Measurements from ENCODE around the gene ACP1. TPM values are rescaled to one million over a fixed set of nuclear protein-coding genes. Genes with fewer than 3 reads are reported as not detected.

Gene ACP1
- total RNA-seq, 1 donor from 2014 or later, result 81.4 TPM

- no peak for DNase-seq (ENCODE audit: extremely low spot score, unreplicated experiment)
- peaks cover 2% of the 10 kb centered on the region for H3K9me3 Mint-ChIP-seq (ENCODE audit: unreplicated experiment)
- peak within 1 kb of the TSS; percentile 88 for H3K4me3 Mint-ChIP-seq (ENCODE audit: unreplicated experiment)
- H3K27ac Mint-ChIP-seq (ENCODE audit: unreplicated experiment), result peak within 1 kb of the TSS; percentile 95
- H3K36me3 Mint-ChIP-seq (ENCODE audit: unreplicated experiment), result peaks cover 25% of the 10 kb centered on the region
- H3K4me1 Mint-ChIP-seq (ENCODE audit: unreplicated experiment), result peaks cover 29% of the 10 kb centered on the region
- no peaks in the 10 kb centered on the region for H3K27me3 Mint-ChIP-seq (ENCODE audit: unreplicated experiment)
- TF ChIP-seq CTCF (IDR thresholded peaks at IDR 0.05), result no peak
Measured at GRCh38 chr2:263774-264492, 814 bp upstream of the ACP1 start, which contains the start of gene SH3YL1. SH3YL1 (minus strand) TSS chr2:264032; CDS start chr2:263984, 48 bp downstream.

- peaks cover 36% of the 10 kb centered on the region for H3K4me1 Mint-ChIP-seq (ENCODE audit: unreplicated experiment)
- no peaks in the 10 kb centered on the region for H3K27me3 Mint-ChIP-seq (ENCODE audit: unreplicated experiment)
- no peak overlapping the region for H3K27ac Mint-ChIP-seq (ENCODE audit: unreplicated experiment)
- no peak for DNase-seq (ENCODE audit: extremely low spot score, unreplicated experiment)
- peaks cover 8% of the 10 kb centered on the region for H3K36me3 Mint-ChIP-seq (ENCODE audit: unreplicated experiment)
- H3K4me3 Mint-ChIP-seq (ENCODE audit: unreplicated experiment), result no peak overlapping the region
- no peak for TF ChIP-seq CTCF (IDR thresholded peaks at IDR 0.05)
- no peaks in the 10 kb centered on the region for H3K9me3 Mint-ChIP-seq (ENCODE audit: unreplicated experiment)
Measured at GRCh38 chr2:268323-268722, 3.6 kb downstream of the ACP1 start.

GRCh38 chr2:269356-270030 lies 4.7 kb downstream of the ACP1 start:
- Mint-ChIP-seq H3K27me3 (ENCODE audit: unreplicated experiment) (no peaks in the 10 kb centered on the region), H3K27ac (ENCODE audit: unreplicated experiment) (no peak overlapping the region), H3K4me3 (ENCODE audit: unreplicated experiment) (no peak overlapping the region), H3K9me3 (ENCODE audit: unreplicated experiment) (no peaks in the 10 kb centered on the region), H3K4me1 (ENCODE audit: unreplicated experiment) (peaks cover 33% of the 10 kb centered on the region), H3K36me3 (ENCODE audit: unreplicated experiment) (peaks cover 8% of the 10 kb centered on the region)
- DNase-seq (ENCODE audit: extremely low spot score, unreplicated experiment), result no peak
- TF ChIP-seq CTCF (IDR thresholded peaks at IDR 0.05), result no peak

GRCh38 chr2:270861-271260 lies 6.1 kb downstream of the ACP1 start:
- no peak for TF ChIP-seq CTCF (IDR thresholded peaks at IDR 0.05)
- Mint-ChIP-seq H3K27me3 (ENCODE audit: unreplicated experiment) (no peaks in the 10 kb centered on the region), H3K36me3 (ENCODE audit: unreplicated experiment) (peaks cover 8% of the 10 kb centered on the region), H3K4me1 (ENCODE audit: unreplicated experiment) (peaks cover 27% of the 10 kb centered on the region), H3K9me3 (ENCODE audit: unreplicated experiment) (no peaks in the 10 kb centered on the region), H3K27ac (ENCODE audit: unreplicated experiment) (no peak overlapping the region), H3K4me3 (ENCODE audit: unreplicated experiment) (no peak overlapping the region)
- no peak for DNase-seq (ENCODE audit: extremely low spot score, unreplicated experiment)

- Mint-ChIP-seq H3K4me1 (ENCODE audit: unreplicated experiment) (peaks cover 17% of the 10 kb centered on the region), H3K27ac (ENCODE audit: unreplicated experiment) (no peak overlapping the region)
- TF ChIP-seq CTCF (IDR thresholded peaks at IDR 0.05), result no peak
Measured at GRCh38 chr2:271917-272316, 7.2 kb downstream of the ACP1 start.

More at GRCh38 chr2:271917-272316, 7.2 kb downstream of the ACP1 start:
- Mint-ChIP-seq H3K36me3 (ENCODE audit: unreplicated experiment) (peaks cover 16% of the 10 kb centered on the region), H3K27me3 (ENCODE audit: unreplicated experiment) (no peaks in the 10 kb centered on the region), H3K9me3 (ENCODE audit: unreplicated experiment) (no peaks in the 10 kb centered on the region), H3K4me3 (ENCODE audit: unreplicated experiment) (no peak overlapping the region)
- DNase-seq (ENCODE audit: extremely low spot score, unreplicated experiment), result no peak

All from osteocyte (in vitro differentiated cells).